Stimulated activated CD4-positive, alpha-beta T cell treated with anti-CD3 and anti-CD28 coated beads, Interleukin-1b, Interleukin-23, amount 100 ng/mL, for 4 hours (primary cell): ENCODE results near the gene PDP2.

ENCODE experiments used
- DNase-seq, 2 donors: peaks; one replicate each; pipeline ENCODE4 v3.0.0-alpha.2; 2020; ENCODE audit warnings: low read depth in 2 of 2

Gene PDP2

GRCh38 chr16:66903544-66904427 lies 23.5 kb downstream of the PDP2 start:
- no peak for DNase-seq

DNA sequence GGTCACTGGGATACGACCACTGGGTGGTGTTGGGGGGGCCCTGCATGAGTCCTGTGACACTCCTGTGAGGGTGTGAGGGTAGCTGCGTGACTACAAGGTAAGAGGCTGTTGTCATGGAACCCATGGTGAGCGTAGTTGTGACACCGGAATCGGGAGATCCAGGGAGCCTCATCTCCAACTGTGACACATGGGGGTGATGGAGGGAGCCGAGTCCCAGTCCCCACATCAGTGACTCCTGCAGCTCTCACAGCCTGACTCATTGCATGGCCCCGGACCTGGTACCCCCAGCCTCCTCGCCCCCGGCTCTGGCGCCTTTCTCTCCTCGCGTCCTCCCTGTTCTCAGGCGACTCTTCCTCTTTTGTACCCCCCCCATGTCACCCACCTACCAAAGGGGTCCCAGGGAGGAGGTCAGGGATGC lies 24.1 kb downstream of the PDP2 start:
- DNase-seq, result no peak

DNA sequence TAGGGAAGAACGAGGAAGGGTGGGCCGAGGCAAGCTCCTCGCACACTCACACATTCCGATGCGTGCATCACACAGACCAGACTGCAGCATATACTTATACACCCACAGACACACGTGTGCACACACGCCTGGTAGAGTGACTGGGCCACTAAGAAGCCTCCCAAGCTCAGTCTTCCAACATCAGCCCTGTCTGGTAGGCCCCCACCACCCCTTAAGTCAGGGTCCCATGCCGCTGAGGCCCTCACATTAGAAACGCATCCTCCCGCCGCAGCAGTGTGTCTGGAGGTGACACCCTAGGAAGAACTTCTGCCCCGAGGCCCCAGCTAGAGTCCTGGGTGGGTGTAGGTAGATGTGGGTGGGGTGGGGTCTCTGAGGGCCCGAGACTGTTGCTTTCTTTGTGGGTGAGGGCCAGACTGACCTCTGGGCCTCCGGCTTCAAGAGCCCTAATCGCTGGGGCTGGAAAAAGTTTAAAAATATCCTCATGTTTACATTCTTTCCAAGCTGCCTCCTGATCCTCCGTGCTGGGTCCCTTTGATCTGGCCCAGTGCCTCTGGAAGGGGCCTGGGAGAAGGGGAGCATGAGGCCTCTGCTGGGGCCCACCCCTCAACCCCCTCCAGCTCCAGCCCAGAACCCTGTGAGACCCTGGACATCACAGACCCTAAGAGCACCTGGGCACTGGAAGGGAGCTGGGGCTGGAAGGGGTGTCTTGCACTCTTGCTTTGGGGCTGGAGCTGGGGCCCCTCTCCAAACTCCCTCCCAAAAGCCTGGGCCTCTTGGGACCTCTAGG lies 24.7 kb downstream of the PDP2 start:
- no peak for DNase-seq

- no peak for DNase-seq
Observed at GRCh38 chr16:66905633-66906539, 25.6 kb downstream of the PDP2 start.

- no peak for DNase-seq
Observed at GRCh38 chr16:66906916-66907836, 26.9 kb downstream of the PDP2 start.

DNA sequence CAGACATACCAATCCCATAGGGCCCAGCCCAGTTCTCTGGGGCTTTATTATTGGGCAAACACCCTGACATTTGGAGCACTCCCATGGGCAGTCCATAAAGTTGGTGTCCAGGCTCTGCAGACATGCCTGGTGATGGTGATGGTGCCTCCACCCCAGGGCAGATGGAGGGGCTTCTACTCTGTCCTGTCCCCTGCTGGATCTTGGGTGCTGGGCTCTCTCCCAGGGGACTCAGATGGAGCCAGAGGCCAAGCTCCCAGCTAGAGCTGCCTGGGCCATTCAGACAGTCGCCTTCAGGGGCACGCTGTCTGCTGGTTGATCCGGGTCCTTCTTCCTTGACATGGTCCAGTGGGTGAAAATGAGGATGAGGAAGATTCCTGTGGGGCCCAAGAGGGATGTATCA lies 27.8 kb downstream of the PDP2 start:
- DNase-seq, result no peak

- no peak for DNase-seq
Observed at GRCh38 chr16:66908762-66909559, 28.6 kb downstream of the PDP2 start.

GRCh38 chr16:66910175-66910940 lies 30.0 kb downstream of the PDP2 start:
- no peak for DNase-seq

DNA sequence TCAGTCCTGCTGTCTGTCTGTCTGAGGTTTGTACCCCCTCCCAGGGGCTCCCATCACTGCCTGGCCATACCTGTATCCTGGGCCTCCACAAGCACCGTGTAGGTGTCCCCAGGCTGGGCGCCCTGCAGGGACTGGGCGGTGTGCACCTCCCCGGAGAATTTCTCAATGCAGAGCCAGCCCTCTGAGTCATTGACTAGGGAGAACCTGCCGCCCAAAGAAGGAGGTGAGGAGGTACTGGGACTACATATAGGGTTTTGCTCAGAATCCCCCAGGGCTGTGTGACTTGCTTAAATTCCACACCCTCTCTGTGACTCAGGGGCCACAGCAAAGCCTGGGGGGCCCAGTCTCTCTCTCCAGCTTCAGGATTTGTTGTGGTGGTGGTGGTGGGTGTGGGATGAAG lies 30.8 kb downstream of the PDP2 start:
- no peak for DNase-seq

GRCh38 chr16:66911801-66912200 lies 31.5 kb downstream of the PDP2 start:
- no peak for DNase-seq

DNA sequence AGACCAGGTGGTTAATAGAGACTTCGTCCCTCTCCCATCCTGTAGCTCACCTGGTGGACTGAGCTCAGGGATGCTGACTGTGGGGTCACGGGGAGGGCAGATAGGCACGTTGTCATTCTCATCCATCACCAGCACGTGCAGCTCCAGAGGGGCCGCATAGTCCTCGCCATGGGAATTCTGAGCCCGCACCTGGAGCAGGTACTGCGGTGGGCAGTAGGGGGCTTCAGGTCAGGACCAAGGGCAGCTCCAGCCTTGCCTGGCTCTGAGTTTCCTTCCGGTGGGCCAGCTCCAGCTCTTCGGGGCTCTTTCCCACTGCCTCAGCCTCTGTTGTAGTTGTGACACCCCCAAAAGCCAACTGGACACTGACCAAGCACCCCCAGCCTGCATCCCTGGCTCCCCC lies 32.8 kb downstream of the PDP2 start:
- DNase-seq, result no peak

GRCh38 chr16:66913711-66914110 lies 33.4 kb downstream of the PDP2 start:
- DNase-seq, result no peak

- no peak for DNase-seq
Observed at GRCh38 chr16:66914541-66914940, 34.2 kb downstream of the PDP2 start.

GRCh38 chr16:66915041-66915440 lies 34.7 kb downstream of the PDP2 start:
- no peak for DNase-seq

- no peak for DNase-seq
Observed at GRCh38 chr16:66916518-66916917, 36.2 kb downstream of the PDP2 start.

DNA sequence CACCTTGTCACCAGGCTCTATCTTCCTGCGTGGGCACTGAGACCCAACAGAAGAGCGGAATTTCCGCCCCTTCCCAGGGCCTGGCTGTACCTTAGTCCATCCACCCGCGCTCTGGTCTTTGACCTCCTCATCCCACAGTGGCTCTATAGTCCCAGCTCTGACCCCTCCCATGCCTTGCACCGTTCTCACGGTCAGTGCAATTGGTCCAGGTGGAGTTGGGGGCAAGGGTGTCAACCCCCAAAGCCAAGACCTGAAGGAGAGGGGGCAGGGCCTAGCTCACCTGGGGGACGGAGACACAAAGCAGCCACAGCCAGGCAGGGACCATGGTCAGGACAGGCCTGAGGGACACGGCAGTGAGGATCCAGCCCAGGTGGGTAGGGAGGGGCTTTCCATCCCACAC lies 37.4 kb downstream of the PDP2 start:
- DNase-seq, result no peak

DNA sequence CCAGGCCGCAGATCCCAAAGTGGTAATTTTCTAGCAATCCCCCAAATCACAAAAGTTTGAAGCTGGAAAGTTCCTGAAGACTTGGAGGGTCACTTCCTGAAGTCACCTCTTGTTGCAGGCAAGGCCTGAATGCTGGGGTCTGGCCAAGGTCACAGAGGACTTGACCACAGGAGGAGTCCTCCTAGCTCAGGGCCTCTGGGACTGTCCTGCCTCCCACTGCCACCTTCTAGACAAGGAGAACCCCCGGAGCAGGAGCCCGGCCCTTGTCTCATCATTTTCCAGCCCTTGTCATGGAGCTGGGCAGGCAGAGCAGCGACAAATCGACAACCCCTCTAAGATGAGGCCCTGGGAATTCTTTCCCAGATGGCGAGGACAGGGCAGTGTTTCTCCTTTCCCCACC lies 38.0 kb downstream of the PDP2 start:
- DNase-seq, result no peak

GRCh38 chr16:66918803-66919568 lies 38.7 kb downstream of the PDP2 start, which contains the start of gene CDH16:
Gene CDH16 (minus strand): TSS chr16:66918885. CDS start chr16:66918065, 820 bp downstream.
- DNase-seq, result no peak
